ENCODE measurements around the gene SHISAL2A. TPM values are rescaled to one million over a fixed set of nuclear protein-coding genes. Genes with fewer than 3 reads are reported as not detected.
"Not testable (repeated sequence)": the region's sequence is repeated elsewhere in the genome, so short reads cannot be mapped to it uniquely, and the experiment has no call there.

SHISAL2A gene
- total and polyA plus RNA-seq, 2 of the 8 experiments (the other 6 are each of a cell fraction or from before 2014, with no cell fraction given), result 0.74 to 2.1 TPM

GRCh38 chr1:52686261-52686751 lies 53.3 kb downstream of the SHISAL2A start:
- not testable (repeated sequence) for H3K4me3 ChIP-seq (ENCODE audit: extremely low read depth in 1 of 4, insufficient read depth in 2 of 4, low read depth in 3 of 4, low read length in 4 of 4); H3K27ac ChIP-seq (ENCODE audit: low read depth, low read length); H3K27me3 ChIP-seq (replicated peaks in 1 of 4; ENCODE audit: control insufficient read depth in 3 of 4, extremely low read depth in 1 of 4, insufficient read depth in 3 of 4, low read length in 3 of 4); H4K5ac ChIP-seq (ENCODE audit: insufficient read length, low read depth, low read length); H3K56ac ChIP-seq (replicated peaks; ENCODE audit: insufficient read length, low read depth, low read length); H2BK12ac ChIP-seq (ENCODE audit: low read depth, low read length); H3K23ac ChIP-seq (ENCODE audit: insufficient read length); H4K91ac ChIP-seq (replicated peaks; ENCODE audit: insufficient read length, low read length); H3K79me2 ChIP-seq (ENCODE audit: control insufficient read depth in 1 of 2, insufficient read depth in 2 of 2, low read length in 2 of 2); H2BK120ac ChIP-seq (replicated peaks; ENCODE audit: low read depth, low read length); H3K9me3 ChIP-seq (ENCODE audit: insufficient read depth in 2 of 2, low read depth in 1 of 2, low read length in 1 of 2); H2AFZ ChIP-seq (ENCODE audit: low read length); H3K18ac ChIP-seq (ENCODE audit: extremely low read depth, low read length); H4K8ac ChIP-seq (ENCODE audit: extremely low read depth, insufficient read depth, low read length); H3K4ac ChIP-seq (replicated peaks; ENCODE audit: insufficient read length, low read depth, low read length); H2AK5ac ChIP-seq (ENCODE audit: low read depth, low read length); H3K9ac ChIP-seq (replicated peaks in 1 of 4; ENCODE audit: extremely low read depth in 1 of 4, low read depth in 3 of 4, low read length in 3 of 4); H2BK15ac ChIP-seq (ENCODE audit: low read length); H3K79me1 ChIP-seq (ENCODE audit: low read depth, low read length); H3K4me1 ChIP-seq (replicated peaks in 1 of 4; ENCODE audit: control insufficient read depth in 3 of 4, insufficient read depth in 4 of 4, low read length in 3 of 4); H3K14ac ChIP-seq (ENCODE audit: insufficient read length); H2BK5ac ChIP-seq (ENCODE audit: low read depth, low read length); H3K23me2 ChIP-seq (ENCODE audit: low read depth, low read length); H3K4me2 ChIP-seq (ENCODE audit: insufficient read depth in 1 of 2, low read depth in 2 of 2, low read length in 2 of 2); H2BK20ac ChIP-seq (ENCODE audit: low read length)
- POLR2A ChIA-PET (ENCODE audit: partially characterized antibody), result interaction anchor here (0.6 to 3.3 kb wide), 9 partner anchors 8 to 335 kb away, joined by 3 to 14 read pairs (median 3); partner anchors contain the start of genes ORC1 and PRPF38A
- FAIRE-seq (peak; percentile 13), DNase-seq (ENCODE audit: low read depth in 1 of 2, low spot score in 2 of 2) (peak in 1 of 2 experiments; percentile 83)
- TF ChIP-seq SIN3A (conservative IDR thresholded peaks at IDR 0.05 in 1 of 2, IDR thresholded peaks at IDR 0.05 in 1 of 2; ENCODE audit: low read depth in 1 of 2, low read length in 2 of 2) (0 out of 4 replicates have a peak, but pooled peaks of 1 of the 2 experiments have one; percentile 51), MAX (IDR thresholded peaks at IDR 0.05) (0 out of 2 replicates have a peak, but pooled peaks have one; percentile 9), CREB1 (IDR thresholded peaks at IDR 0.05) (peak; percentile 31; the same call in 1 of the 2 replicates), ATF2 (IDR thresholded peaks at IDR 0.05; ENCODE audit: low read length) (peak; percentile 60; the same call in 1 of the 2 replicates), RAD21 (IDR thresholded peaks at IDR 0.05 in 1 of 2, conservative IDR thresholded peaks at IDR 0.05 in 1 of 2; ENCODE audit: low read depth in 2 of 2, low read length in 2 of 2) (peak; percentile 89 to 90), CTCF (IDR thresholded peaks at IDR 0.05; ENCODE audit: control extremely low read depth in 1 of 3, insufficient read depth in 1 of 3, low read depth in 1 of 3, low read length in 3 of 3) (peak; percentile 52 to 88 (median 75)), CEBPB (IDR thresholded peaks at IDR 0.05; ENCODE audit: low read depth, low read length) (peak; percentile 64; the same call in 1 of the 2 replicates)
- CTCF ChIA-PET (ENCODE audit: partially characterized antibody), result interaction anchor here (0.6 to 2.4 kb wide), 34 partner anchors 9 to 720 kb away, joined by 3 to 14 read pairs (median 4); partner anchors contain the start of genes ORC1 and PRPF38A
- peaks cover 4 to 11% of the 10 kb centered on the region in 2 experiments for H4K20me1 ChIP-seq (replicated peaks in 1 of 2; ENCODE audit: control insufficient read depth in 1 of 2, insufficient read depth in 2 of 2, low read length in 2 of 2)
- WGBS, 2 experiments (ENCODE audit: extremely low coverage in 1 of 2, insufficient coverage in 1 of 2, insufficient read length in 1 of 2, insufficient replicate concordance in 2 of 2, low coverage in 1 of 2, low lambda C conversion rate in 2 of 2, missing lambda C conversion rate in 1 of 2), result 61% methylated on average over 15 of the region's 17 CpGs; no CpG with 5 or more reads in 1 of the 2 experiments
- peaks cover 6 to 43% (median 16%) of the 10 kb centered on the region in 4 experiments; a peak in 5 of 8 replicates for H3K36me3 ChIP-seq (ENCODE audit: control insufficient read depth in 2 of 4, insufficient read depth in 4 of 4, low read length in 3 of 4)

Data from H1 (cell line).